ENCODE results near the gene RNF220.
"Not testable (repeated sequence)": the region's sequence is repeated elsewhere in the genome, so short reads cannot be mapped to it uniquely, and the experiment has no call there.

Gene RNF220

DNA sequence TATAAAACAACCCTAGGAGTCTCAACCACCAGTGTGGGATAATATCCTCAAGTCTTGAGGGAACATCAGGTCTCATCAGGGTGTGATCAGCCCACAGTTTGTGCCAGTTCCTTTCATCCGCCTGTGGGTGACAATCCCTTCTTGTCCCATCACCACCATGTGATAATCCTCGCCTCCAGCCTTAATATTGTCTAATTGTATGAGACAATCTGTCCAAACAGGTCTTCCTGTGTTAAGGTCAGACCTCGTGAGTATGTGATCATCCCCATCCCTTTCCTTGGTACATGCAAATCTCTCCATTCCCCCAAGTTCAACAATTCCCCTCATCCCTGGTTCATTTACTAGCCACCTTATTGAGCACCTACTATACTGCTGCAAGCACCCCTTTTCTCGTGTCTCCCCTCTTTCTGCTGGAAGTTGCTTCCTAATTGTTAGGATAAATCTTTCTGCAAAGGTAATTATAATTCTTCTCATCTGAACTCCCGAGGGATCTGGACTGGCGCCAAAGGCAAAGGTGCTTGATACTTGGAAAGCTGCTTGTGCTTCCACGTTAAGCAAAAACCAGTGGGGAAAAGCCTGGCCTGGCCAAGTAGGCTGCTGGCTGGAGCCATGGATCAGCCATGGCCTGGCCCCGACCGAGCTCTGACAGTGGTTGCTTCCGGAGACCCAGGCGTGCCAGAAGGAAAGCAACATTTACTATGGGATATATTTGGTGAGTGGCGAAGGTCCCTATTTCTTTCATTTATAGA is 92.5 kb downstream of the RNF220 start:
- no peak for DNase-seq

DNA sequence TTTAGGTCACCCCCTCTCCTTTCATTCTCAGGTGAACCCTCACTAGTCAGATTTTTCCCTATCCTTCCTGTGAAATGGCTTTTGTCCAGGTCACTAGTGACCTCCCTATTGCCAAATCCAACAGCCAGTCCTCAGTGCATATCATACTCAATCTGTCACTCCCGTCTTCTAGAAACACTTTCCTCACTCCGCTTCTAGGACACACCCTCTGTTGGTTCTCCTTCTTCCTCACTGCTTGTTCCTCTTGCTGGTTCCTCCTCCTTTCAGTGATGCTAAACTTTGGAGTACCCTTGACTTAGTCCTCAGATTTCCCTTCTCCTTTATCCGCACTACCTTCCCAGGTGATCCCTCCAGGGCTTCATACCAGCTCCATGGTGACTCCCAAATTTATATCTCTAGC is 94.3 kb downstream of the RNF220 start:
- no peak for DNase-seq

DNA sequence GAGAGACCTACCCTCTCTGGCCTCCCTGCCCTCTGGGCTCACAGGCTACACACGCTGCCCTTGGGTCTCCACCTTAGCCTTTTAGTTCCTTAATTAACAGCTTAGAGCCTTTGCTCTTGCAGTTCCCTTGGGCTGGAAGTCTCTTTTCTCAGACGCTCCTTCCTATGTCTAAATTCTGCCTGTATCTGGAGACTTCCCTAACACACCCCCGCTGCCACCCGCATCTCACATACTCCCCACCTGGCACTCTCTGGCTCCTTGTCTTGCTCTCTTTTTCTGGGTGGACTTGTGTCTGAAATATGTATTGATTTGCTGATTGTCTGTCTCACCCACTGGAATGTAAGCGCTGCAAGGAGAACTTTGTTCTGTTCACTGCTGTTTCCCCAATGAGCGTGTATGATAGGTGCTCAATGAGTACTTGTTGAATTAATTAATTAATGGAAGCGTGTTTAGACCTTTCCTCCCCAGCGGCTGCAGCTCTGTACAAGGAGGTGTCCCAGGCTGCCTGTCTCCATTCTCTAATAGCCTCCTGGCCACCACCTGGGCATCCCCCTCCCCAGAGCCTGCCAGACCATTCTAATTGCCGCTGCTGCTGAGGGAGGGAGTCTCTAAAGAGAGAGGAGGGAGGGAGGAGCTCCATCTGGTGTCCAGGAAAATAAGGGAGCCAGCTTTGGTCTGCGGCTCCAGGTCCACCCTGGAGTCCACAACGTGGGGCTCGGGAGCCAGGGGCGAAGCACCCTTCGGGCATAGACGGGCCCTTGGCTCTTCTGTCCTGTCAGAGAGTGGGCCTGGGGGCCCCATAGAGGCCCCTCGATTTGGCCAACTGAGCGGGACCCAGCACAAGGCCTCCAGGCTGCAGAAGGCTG is 95.4 kb downstream of the RNF220 start:
- DNase-seq = no peak

DNA sequence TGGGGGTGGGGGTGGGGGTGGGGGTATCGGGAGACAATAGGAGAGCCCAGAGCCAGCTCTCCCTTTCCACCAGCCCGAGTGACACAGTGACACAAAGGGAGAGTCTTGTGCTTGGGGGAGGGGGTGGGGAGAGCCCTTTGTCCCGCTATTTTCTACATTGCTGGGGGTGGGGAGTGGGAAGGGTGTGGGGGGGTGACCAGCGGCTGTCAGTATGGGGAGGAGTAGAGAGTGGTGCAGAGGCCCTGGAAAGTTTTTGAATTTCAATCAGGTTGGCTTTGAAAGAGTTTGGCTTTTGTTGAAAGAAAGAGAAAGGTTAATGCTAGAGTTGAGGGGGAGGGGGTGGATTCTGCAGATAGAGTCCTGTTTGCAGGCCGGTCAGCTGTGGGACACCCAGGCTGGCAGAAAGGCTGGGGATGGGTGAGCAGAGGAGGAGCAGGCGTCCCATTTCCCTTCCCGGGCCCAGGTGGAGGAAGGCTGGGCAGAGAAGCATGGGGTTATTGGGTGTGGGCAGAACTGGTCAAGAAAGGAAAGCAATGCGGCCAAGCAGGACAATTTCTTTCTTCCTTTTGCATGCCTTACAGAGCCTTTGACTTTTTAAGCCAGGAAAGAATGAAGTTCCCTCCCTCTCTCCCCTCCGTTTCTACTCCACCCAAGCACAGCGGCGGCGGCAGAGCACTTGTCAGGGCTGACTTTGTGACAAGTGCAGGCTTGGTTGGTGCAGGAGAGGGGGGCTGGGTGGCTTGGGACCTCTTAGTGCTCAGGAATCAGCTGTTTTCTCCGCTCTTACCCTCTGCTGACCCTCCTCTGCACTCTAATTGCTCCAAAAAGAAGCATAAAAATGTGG is 96.2 kb downstream of the RNF220 start:
- no peak for DNase-seq

DNA sequence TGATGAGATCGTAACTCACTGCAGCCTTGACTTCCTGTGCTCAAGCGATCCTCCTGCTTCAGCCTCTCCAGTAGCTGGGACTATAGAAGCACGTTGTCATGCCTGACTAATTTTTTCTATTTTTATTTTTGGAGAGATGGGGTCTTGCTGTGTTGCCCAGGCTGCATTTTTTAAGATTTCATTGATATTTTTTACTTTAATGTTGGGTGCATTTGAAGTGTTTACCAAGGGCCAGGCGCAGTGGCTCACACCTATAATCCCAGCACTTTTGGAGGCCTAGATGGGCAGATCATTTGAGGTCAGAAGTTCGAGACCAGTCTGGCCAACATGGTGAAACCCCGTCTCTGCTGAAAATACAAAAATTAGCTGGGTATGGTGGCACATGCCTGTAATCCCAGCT is 97.8 kb downstream of the RNF220 start:
- DNase-seq = not testable (repeated sequence)

DNA sequence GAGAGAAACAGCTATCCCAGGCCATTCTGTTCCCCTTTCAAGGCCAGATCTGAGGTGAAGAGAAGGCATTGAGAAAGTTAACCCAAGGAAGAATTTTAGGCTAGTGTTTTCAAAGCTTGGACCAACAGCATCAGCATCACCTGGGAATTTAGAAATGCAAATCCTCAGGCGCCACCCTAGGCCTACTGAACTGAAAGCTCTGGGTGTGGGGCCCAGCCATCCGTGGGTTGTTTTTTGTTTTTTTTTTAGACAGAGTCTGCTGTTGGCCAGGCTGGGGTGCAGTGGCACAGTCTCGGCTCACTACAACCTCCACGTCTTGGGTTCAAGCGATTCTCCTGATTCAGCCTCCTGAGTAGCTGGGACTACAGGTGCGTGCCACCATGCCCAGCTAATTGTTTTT is 98.6 kb downstream of the RNF220 start:
- no peak for DNase-seq

DNA sequence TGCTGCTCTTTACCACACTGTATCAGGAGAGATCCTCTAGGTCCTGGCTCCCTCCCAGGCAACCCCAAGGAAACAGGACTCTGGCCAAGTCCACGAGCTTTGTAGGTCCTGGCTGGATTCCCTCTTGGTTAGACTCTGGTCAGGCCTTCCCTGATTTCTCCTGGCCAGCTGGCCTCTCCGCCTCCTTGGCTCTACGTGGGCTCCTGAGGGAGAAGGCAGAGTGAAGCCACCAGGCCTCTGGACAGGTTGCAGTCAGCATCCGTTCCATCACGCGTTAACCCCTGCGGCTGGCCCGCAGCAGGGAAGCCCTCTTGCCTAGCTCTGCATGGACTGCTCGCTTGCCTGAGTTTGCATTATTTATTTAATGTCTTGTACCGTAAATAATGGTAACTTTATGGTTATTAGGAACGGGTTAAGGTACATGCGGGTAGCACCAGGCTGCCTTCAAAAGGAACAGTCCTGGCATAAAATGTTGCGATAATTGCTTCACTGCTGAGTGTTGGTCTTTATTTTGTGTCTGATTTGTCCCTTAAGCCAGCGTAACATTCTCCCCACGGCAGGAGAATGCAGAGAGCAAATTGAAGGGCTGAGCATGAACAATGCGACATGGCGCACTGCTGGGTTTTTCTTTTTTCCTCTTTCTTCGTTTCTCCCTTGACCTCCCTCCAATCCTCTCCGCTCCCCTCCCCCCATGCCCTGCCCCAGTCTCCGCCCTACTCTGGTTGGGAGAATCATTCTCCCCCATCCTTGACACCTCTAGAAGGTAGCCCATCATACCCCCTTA is 100.3 kb downstream of the RNF220 start:
- DNase-seq = no peak

DNA sequence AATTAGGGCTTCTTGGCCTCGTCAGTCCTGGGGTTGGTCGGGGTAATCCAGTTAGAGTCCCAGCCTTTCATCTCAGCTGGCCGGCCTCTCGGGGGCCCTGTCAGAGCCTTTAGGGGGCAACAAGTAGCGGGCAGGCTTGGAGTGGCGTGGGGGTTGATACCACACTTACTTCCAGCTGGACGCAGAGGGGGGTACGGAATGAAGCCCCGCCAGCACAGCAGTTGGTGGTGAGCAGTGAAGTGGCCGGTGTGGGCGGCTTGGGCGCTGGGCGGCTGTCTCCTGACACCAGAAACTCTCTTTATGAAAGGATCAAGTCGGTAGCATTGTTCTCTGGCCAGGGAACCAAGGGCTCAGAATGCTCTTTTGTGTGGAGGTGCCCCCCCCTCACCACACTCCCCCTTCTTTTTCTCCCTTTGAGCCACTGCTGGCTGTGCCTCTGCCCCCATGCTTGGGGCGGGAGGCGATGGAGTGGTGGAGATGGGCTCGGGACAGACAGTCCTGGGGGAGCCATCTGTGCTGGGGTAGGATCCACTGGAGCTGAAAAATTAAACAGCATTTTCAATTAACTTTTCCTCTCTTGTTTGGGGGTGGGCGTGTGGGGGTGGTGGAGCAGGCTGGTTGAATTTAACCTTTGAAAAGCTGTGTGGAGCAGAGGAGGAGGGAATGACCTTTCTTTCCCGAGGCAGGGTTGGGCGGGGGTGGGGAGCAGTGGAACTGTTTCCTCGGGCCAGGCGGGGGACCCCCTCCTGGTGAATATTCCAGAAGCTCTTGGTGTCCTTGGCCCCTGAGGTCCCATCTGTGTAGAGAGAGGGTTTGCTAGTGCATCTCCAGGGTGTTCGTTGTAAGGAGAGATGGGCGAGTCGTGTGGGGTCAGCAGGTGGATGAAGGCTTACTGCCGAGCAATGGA is 102.7 kb downstream of the RNF220 start:
- no peak for DNase-seq

DNA sequence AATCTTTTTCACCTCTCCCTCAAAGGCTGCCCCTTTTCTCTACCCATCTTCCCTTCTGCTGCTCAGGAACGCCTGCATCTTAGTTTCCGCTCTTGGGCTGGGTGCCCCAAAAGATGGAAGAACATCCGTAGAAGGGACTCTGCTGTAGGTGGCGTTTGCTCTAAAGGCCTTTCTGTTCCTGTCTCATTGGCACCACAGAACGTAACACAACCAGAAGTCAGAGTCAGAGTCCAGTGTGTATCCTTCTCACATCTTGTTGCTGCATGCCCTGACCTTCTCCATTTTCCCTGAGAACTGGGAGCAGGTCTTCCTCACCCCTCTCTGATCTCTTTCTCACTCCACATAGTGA is 103.3 kb downstream of the RNF220 start:
- DNase-seq = no peak

DNA sequence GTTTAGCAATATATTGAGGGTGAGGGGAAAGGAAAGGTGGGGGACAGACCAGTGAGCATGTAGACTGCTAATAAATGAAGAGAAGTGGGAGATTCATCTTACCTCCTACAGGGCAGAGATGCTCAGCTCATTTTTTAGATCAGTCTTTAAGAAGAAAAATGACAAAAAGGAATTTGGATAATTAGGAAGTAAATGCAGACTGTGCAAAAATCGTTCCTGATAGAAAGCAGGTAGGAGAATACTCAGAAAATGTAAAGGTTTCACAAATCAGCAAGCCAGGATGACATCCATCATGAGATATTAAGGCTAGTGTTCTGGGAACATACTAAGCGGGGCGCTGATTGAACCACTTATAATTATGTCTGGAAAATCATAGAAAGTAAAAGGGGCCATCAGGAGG is 106.3 kb downstream of the RNF220 start:
- DNase-seq = no peak

DNA sequence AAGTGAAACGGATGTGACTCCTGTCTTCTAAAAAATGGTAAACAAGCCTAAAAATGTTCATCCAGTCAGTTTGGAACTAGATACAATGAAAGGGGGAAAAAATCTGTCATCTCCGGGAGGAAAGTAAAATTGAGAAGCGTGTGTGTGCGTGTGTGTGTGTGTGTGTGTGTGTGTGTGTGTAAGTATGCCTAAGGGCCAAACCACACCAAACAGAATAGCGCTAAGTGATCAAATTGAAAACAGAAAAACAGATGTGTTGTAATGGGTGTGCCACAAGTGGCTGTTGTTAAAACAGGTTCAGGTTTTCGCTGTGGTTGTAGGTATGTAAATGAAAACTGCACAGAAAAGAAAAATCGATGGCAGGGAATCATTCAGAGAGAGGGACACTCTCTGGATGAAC is 106.7 kb downstream of the RNF220 start:
- DNase-seq = no peak

DNA sequence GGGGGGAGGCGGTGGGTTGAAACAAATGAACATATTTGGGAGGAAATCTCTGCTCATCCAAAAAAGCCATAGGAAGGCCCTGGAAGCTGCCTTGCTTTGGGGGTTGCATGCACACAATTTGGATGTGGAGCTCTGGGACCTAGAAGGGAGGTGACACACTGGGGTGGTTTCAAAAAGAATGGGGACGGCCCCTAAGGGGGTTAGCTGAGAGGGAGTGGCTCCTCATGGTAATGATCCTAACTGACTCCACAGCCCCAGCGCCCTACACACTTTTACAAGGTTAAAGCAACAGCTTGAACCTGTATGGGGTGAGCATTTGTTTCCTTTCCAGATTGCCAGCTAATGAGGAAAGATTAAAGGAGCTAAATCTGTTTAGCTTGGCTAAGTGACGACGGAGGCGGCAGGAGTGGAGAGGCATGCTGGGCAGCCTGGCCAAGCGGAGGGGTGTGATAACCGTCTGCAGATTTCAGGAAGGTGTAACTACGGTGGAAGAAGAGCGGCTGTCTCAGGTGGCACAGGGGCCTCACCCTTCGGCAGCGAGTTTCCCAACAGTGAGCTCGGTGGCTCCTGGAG is 107.3 kb downstream of the RNF220 start:
- no peak for DNase-seq

DNA sequence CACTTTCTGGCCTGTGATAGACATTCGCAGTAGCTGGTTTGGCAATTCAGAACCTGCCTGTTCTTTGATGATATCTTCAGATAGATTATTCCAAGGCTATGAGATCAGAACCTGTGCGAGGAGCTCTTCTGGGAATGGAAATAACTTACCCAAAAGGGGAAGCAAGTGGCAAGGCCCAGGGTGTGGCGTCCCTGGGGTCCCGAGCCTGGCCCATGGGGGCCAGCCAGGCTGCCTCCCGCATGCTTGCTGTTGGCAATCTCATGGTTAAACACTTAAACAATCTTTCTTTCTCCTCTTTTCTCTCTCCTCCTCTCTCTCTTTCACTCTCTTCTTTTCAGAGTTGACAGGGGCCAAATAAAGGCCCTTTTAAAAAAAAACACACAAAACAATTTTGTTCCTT is 108.1 kb downstream of the RNF220 start:
- DNase-seq = no peak

DNA sequence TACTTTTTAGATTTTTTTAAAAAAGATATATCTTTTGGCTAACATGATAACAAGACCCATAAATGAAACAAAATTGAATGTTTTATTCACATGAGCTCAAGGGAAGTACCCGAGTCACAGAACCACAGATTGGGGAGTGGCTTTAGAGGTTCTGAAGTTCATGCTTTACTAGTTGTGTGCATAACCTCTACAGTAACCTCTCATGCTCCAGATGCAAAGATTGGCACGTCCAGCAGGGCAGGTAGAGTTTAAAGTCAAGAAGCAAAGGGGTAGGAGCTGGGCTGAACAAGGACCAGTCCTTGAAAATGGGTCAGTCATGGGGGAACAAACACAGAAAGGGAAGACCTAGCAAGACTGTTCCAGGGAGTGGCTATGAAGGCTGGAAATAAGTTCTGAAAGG is 109.6 kb downstream of the RNF220 start:
- no peak for DNase-seq

DNA sequence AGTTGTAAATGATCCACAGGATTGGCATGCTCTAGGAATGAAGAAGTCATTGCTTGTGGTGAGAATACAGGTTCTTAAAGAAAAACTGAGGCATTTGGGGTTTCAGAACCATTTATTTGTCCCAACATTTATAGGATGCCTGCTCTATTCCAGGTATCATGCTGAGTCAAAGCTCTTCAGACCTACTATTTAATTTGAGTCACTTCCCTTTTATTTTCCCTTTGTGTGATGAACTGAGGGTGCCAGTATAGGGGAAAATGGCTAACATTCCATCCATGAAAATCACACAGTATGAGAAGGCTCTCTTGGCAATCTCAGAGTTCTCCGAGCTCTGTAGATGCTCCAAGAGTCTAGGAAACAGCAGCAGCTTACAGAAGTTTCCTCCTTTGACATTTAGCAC is 110.4 kb downstream of the RNF220 start:
- no peak for DNase-seq

DNA sequence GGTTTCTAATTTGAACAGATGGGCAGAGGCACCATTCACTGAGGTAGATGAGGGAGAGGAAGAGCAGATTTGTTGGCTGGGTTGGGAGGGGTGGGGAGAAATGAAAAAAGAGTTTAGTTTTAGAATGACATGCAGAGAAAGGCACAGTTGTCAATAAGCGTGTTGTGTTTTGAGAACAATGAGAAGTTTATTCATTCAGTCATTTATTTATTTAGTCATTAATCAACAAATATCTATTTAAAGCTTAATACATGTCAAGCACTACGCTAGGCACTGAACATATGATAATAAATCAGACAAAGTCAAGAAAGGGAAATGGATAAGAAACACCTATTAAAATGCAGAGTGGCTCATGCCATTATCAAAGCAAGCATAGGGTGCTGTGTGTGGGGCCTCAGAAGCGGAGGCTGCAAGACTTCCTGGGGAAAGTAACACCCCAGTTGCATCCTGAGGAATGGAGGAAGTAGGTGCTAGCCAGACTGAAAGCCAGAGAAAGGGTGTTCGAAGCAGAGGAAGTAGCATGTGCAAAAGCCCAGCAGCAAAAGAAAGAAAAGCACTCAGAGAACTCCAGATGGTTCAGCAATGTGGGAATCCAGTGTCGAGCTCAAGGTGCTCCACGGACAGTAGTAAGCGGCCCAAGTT is 114.1 kb downstream of the RNF220 start:
- DNase-seq = no peak

DNA sequence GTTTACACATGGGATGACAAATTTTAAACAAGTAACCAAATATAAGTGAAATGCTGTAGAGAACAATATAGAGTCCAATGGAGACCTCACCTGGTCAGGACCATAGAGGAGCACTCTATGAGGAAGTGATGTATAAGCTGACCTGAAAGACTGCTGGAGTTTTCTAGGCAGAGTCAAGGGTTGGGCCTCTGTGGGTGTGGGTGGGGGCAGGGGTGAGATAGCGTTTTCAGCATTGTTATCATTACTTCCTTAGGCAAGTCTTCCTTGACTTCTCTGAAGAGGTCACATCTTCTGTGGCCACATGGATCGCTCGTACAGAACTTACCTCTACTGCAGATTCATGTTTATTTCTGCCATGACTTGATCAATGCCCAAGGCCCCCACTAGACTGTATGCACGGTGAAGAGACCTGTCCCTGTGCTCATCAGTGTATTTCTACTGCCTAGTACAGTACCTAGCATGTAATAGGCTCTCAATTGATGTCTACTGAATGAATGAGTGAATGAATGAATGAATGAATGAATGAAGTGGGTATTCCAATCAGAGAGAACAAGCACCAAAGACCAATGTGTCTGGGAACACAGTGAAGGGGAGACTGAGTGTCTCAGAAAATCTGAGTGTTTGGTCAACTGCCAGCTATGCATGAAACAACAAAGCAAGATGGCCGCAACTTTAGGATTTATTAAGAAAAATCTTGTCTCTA is 116.5 kb downstream of the RNF220 start:
- DNase-seq = no peak

DNA sequence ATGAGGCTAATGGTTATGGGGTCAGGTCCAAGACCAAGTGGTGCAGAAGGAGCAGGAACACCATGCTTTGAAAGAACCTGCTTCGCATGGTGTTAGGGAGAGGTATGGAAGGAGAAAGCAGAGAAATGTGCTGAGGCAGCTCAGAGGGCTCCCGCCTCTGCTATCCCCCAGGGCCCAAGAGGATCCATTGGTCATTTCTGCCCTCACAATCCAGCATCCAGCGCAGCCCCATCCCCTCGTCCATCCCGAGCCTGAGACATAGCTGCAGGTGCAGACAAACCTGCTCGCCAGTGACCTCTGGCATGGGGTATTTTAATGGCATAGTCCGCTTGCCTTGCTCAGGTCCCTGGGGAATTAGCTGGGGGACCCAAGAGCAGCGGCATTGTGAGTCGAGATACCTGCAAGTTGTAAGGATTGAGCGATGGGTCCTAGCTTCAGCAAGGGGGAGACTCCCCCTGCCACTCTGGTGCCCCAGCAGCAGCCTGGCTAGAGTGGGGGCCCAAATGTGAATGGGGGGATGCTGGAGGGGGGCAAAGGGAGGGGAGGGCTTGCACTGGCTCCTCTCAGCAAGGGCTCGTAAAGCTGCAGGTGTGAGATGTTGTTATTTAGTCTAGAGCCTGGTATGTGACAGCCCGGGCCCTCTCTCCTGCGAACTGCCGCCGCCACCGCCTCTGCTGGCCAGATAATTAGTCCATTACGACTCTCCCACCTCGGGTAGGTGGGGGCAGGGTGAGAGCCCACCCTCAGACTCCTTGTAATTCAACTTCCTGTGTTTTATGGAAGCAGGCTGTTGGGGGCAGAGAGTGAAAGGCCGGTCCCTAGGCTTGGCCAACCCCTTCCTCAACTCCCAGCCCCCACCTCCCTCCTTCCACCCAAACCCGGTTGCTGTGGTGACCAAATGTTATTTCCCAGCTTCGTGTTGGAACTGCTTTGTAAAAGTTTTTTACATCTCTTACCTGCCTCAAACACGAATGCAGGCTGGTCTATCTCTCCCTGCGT is 118.8 kb downstream of the RNF220 start:
- DNase-seq = no peak
